ENCODE measurements around the gene RBM33. TPM values are rescaled to one million over a fixed set of nuclear protein-coding genes. Genes with fewer than 3 reads are reported as not detected.

RBM33 gene
- total RNA-seq, 1 donor from 2014 or later: 62.8 TPM

- Histone ChIP-seq H3K27ac (no peak overlapping the region), H3K4me3 (no peak overlapping the region), H3K9me3 (no peaks in the 10 kb centered on the region), H3K36me3 (no peaks in the 10 kb centered on the region), H3K4me1 (peaks cover 3% of the 10 kb centered on the region), H3K27me3 (no peaks in the 10 kb centered on the region)
- TF ChIP-seq CTCF (IDR thresholded peaks at IDR 0.05): no peak
- intact Hi-C loops (cut with DNase I): loop anchor here (5.0 kb wide), 1 partner anchor 165 kb away; no protein-coding TSS in a partner anchor
- DNase-seq (no peak), ATAC-seq (no peak)
These were observed 41.7 kb upstream of the RBM33 start for GRCh38 chr7:155602750-155603149.

GRCh38 chr7:155603205-155603857 lies 41.1 kb upstream of the RBM33 start:
- H3K36me3 ChIP-seq: no peaks in the 10 kb centered on the region
- ATAC-seq (no peak), DNase-seq (no peak)
- H3K4me3 ChIP-seq: no peak overlapping the region
- intact Hi-C loops (cut with DNase I): loop anchor here (5.0 kb wide), 1 partner anchor 164 kb away; no protein-coding TSS in a partner anchor
- H3K27me3 ChIP-seq: no peaks in the 10 kb centered on the region
- no peaks in the 10 kb centered on the region for H3K9me3 ChIP-seq
- TF ChIP-seq CTCF (IDR thresholded peaks at IDR 0.05): no peak
- H3K27ac ChIP-seq: no peak overlapping the region
- peaks cover 3% of the 10 kb centered on the region for H3K4me1 ChIP-seq

- intact Hi-C loops (cut with DNase I): loop anchor here (5.0 kb wide), 1 partner anchor 163 kb away; no protein-coding TSS in a partner anchor
- Histone ChIP-seq H3K36me3 (no peaks in the 10 kb centered on the region), H3K9me3 (no peaks in the 10 kb centered on the region), H3K27ac (no peak overlapping the region), H3K4me1 (peaks cover under 1% of the 10 kb centered on the region), H3K4me3 (no peak overlapping the region), H3K27me3 (no peaks in the 10 kb centered on the region)
- TF ChIP-seq CTCF (IDR thresholded peaks at IDR 0.05): no peak
- DNase-seq: no peak
- ATAC-seq: no peak
These were observed 40.5 kb upstream of the RBM33 start for GRCh38 chr7:155603858-155604503.

GRCh38 chr7:155604504-155604997 lies 39.9 kb upstream of the RBM33 start:
- Histone ChIP-seq H3K27ac (no peak overlapping the region), H3K4me1 (no peaks in the 10 kb centered on the region), H3K9me3 (no peaks in the 10 kb centered on the region), H3K27me3 (no peaks in the 10 kb centered on the region), H3K4me3 (no peak overlapping the region), H3K36me3 (no peaks in the 10 kb centered on the region)
- DNase-seq (no peak), ATAC-seq (no peak)
- no peak for TF ChIP-seq CTCF (IDR thresholded peaks at IDR 0.05)
- intact Hi-C loops (cut with DNase I): loop anchor here (5.0 kb wide), 1 partner anchor 163 kb away; no protein-coding TSS in a partner anchor

GRCh38 chr7:155609185-155609584 lies 35.3 kb upstream of the RBM33 start:
- no peaks in the 10 kb centered on the region for H3K4me1 ChIP-seq
- no peak for ATAC-seq
- no peak for DNase-seq
- H3K27ac ChIP-seq: no peak overlapping the region
- intact Hi-C loops (cut with DNase I): no loop called here
- no peaks in the 10 kb centered on the region for H3K9me3 ChIP-seq
- H3K4me3 ChIP-seq: no peak overlapping the region
- TF ChIP-seq CTCF (IDR thresholded peaks at IDR 0.05): no peak
- no peaks in the 10 kb centered on the region for H3K27me3 ChIP-seq
- H3K36me3 ChIP-seq: no peaks in the 10 kb centered on the region
